DOHH2 (cell line): Measurements from ENCODE around the gene DOK7.

Experiments used
- H3F3A ChIP-seq: fragments of 200-600 bp; sonication (generic), shearing (Covaris generic); 2 replicates; pipeline ENCODE4 v1.6.0; 2016; ENCODE audit warnings: antibody characterized with exemption, mild to moderate bottlenecking; ENCODE audit not compliant: control insufficient read depth, insufficient read depth
- H3K27ac ChIP-seq: fragments of 200-600 bp; sonication (generic); 2 replicates; pipeline ENCODE4 v1.5.1; 2014; ENCODE audit warnings: low read depth, mild to moderate bottlenecking, low read length, moderate library complexity
- H3K27me3 ChIP-seq: fragments of 200-600 bp; sonication (generic); 2 replicates; pipeline ENCODE4 v1.6.1; 2014; ENCODE audit warnings: mild to moderate bottlenecking, low read length, mixed read lengths; ENCODE audit not compliant: control insufficient read depth
- H3K36me3 ChIP-seq: fragments of 200-600 bp; sonication (generic); 2 replicates; pipeline ENCODE4 v1.6.1; 2014; ENCODE audit warnings: mild to moderate bottlenecking, low read length, moderate library complexity, mixed read lengths; ENCODE audit not compliant: control insufficient read depth
- H3K4me1 ChIP-seq: fragments of 200-600 bp; sonication (generic); 2 replicates; pipeline ENCODE4 v1.6.1; 2014; ENCODE audit warnings: mild to moderate bottlenecking, low read length, mixed read lengths; ENCODE audit not compliant: control insufficient read depth
- H3K4me2 ChIP-seq: fragments of 200-600 bp; sonication (generic); 2 replicates; pipeline ENCODE4 v1.6.0; 2014; ENCODE audit warnings: mild to moderate bottlenecking, low read length, moderate library complexity
- H3K4me3 ChIP-seq: fragments of 200-600 bp; sonication (generic); 2 replicates; pipeline ENCODE4 v1.5.1; 2014; ENCODE audit warnings: mild to moderate bottlenecking, low read length, mixed read lengths
- H3K79me2 ChIP-seq: fragments of 200-600 bp; sonication (generic); 2 replicates; pipeline ENCODE4 v1.6.1; 2014; ENCODE audit warnings: mild to moderate bottlenecking, low read length, mixed read lengths; ENCODE audit not compliant: control insufficient read depth
- H3K9me2 ChIP-seq: fragments of 200-600 bp; sonication (generic); replicated peaks from 2 replicates; pipeline ENCODE4 v1.6.1; 2014; ENCODE audit warnings: mild to moderate bottlenecking, low read length, mixed read lengths; ENCODE audit not compliant: control insufficient read depth
- H3K9me3 ChIP-seq: fragments of 200-600 bp; sonication (generic); 2 replicates; pipeline ENCODE4 v1.6.1; 2014; ENCODE audit warnings: antibody characterized with exemption, low read length, mixed read lengths; ENCODE audit not compliant: control insufficient read depth, insufficient read depth
- H4K20me1 ChIP-seq: fragments of 200-600 bp; sonication (generic); 2 replicates; pipeline ENCODE4 v1.6.0; 2014; ENCODE audit warnings: low read depth, mild to moderate bottlenecking, antibody characterized with exemption, low read length, moderate library complexity; ENCODE audit not compliant: control insufficient read depth, insufficient read depth
- EZH2phosphoT487 ChIP-seq: fragments of 200-600 bp; sonication (generic); IDR thresholded peaks from 2 replicates; pipeline ENCODE4 v1.6.1; 2017; ENCODE audit warnings: borderline replicate concordance, mild to moderate bottlenecking, antibody characterized with exemption, low read length, moderate library complexity, mixed read lengths
- TF ChIP-seq, protein P1 (sequence below): fragments of 200-600 bp; sonication (generic); IDR thresholded peaks from one replicate; pipeline ENCODE4 v1.5.1; 2014; ENCODE audit warnings: antibody characterized with exemption, mild to moderate bottlenecking, low read depth, low read length; ENCODE audit not compliant: poor library complexity, severe bottlenecking

DOK7 gene

GRCh38 chr4:3420606-3420955 lies 42.5 kb upstream of the DOK7 start:
- no peak for TF ChIP-seq EZH2phosphoT487
- TF ChIP-seq, protein P1, sequence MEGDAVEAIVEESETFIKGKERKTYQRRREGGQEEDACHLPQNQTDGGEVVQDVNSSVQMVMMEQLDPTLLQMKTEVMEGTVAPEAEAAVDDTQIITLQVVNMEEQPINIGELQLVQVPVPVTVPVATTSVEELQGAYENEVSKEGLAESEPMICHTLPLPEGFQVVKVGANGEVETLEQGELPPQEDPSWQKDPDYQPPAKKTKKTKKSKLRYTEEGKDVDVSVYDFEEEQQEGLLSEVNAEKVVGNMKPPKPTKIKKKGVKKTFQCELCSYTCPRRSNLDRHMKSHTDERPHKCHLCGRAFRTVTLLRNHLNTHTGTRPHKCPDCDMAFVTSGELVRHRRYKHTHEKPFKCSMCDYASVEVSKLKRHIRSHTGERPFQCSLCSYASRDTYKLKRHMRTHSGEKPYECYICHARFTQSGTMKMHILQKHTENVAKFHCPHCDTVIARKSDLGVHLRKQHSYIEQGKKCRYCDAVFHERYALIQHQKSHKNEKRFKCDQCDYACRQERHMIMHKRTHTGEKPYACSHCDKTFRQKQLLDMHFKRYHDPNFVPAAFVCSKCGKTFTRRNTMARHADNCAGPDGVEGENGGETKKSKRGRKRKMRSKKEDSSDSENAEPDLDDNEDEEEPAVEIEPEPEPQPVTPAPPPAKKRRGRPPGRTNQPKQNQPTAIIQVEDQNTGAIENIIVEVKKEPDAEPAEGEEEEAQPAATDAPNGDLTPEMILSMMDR, result no peak
- no peaks in the 10 kb centered on the region for H3K9me3 ChIP-seq
- no peak overlapping the region for H3K4me3 ChIP-seq
- H3K27me3 ChIP-seq, result no peaks in the 10 kb centered on the region
- H3K36me3 ChIP-seq, result no peaks in the 10 kb centered on the region
- no peak overlapping the region for H3K27ac ChIP-seq
- no peaks in the 10 kb centered on the region for H3K79me2 ChIP-seq
- no peak overlapping the region for H3K4me2 ChIP-seq
- no peaks in the 10 kb centered on the region for H3F3A ChIP-seq
- H3K4me1 ChIP-seq, result no peaks in the 10 kb centered on the region
- no peaks in the 10 kb centered on the region for H3K9me2 ChIP-seq
- no peaks in the 10 kb centered on the region for H4K20me1 ChIP-seq

DNA sequence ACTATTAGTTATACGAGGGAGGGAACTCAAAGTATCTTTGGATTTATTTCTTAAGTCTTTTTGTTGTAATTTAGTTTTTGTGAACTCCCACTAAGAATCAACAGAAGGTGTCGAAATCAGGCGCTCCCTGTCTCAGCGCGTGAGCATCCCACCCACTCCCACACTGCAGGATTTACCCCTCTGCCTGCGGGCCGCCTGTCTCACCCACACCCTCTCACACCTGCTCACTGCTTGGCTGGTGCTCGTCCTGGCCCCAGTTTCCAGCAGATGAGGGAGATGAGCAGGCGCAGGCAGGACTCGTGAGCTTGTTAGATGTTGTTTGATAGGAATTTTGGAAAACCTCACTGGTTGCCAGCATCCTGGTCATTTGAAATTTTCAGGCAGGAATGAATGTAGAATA lies 42.1 kb upstream of the DOK7 start:
- TF ChIP-seq, protein P1, result no peak
- no peak for TF ChIP-seq EZH2phosphoT487
- Histone ChIP-seq H4K20me1 (no peaks in the 10 kb centered on the region), H3K27me3 (no peaks in the 10 kb centered on the region), H3K4me3 (no peak overlapping the region), H3K9me3 (no peaks in the 10 kb centered on the region), H3K79me2 (no peaks in the 10 kb centered on the region), H3K9me2 (no peaks in the 10 kb centered on the region), H3K4me2 (no peak overlapping the region), H3K27ac (no peak overlapping the region), H3F3A (no peaks in the 10 kb centered on the region), H3K36me3 (no peaks in the 10 kb centered on the region), H3K4me1 (no peaks in the 10 kb centered on the region)

DNA sequence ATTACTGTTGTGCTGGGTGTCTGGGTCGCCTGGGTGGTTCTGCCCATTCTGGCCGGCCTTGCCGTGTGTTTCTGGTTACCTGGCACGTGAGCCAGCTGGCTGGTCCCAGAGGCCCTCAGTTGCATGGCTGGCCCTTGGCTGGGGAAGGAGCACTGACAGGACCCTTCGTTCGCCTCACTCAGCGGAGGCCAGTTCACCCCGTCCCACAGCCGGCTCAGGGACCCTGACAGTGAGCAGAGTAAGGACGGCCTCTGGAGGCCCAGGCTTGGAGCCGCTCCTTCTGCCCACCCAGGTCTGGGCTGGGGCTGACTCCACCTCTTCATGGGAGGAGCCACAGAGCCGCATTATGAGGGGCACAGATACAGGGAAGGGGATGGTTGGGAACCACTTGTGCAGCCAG lies 41.6 kb upstream of the DOK7 start:
- no peaks in the 10 kb centered on the region for H3K9me3 ChIP-seq
- H3K36me3 ChIP-seq, result no peaks in the 10 kb centered on the region
- H3K4me3 ChIP-seq, result no peak overlapping the region
- no peaks in the 10 kb centered on the region for H3K79me2 ChIP-seq
- no peak overlapping the region for H3K27ac ChIP-seq
- no peaks in the 10 kb centered on the region for H4K20me1 ChIP-seq
- TF ChIP-seq, protein P1, result no peak
- no peaks in the 10 kb centered on the region for H3F3A ChIP-seq
- H3K9me2 ChIP-seq, result no peaks in the 10 kb centered on the region
- H3K4me2 ChIP-seq, result no peak overlapping the region
- no peaks in the 10 kb centered on the region for H3K27me3 ChIP-seq
- no peaks in the 10 kb centered on the region for H3K4me1 ChIP-seq
